Cardiac fibroblast (primary cell): ENCODE data around the gene C1orf105.

Source experiments
- DNase-seq, 2 donors: peaks; one replicate each; pipeline versions ENCODE4 v3.0.0 to v3.0.0-alpha.2; 2010; ENCODE audit warnings: low read depth in 2 of 2
- H3K4me3 ChIP-seq, 2 donors: replicated peaks in 1 of 2; 1 replicate in 1 of 2; 2 replicates in 1 of 2; pipeline ENCODE4 v1.5.1; 2011; ENCODE audit warnings: low read depth in 2 of 2, low read length in 2 of 2, mild to moderate bottlenecking in 2 of 2, moderate library complexity in 1 of 2
- CTCF ChIP-seq: IDR thresholded peaks from one replicate; pipeline ENCODE4 v1.5.1; 2011; ENCODE audit warnings: low read depth, mild to moderate bottlenecking, low read length, inconsistent platforms

The C1orf105 gene

GRCh38 chr1:172380441-172381244, 39.8 kb upstream of the C1orf105 start:
- no peak overlapping the region for H3K4me3 ChIP-seq
- DNase-seq: no peak
- TF ChIP-seq CTCF: no peak

- no peak for TF ChIP-seq CTCF
- H3K4me3 ChIP-seq: no peak overlapping the region
- DNase-seq: no peak
These were observed 38.5 kb upstream of the C1orf105 start for GRCh38 chr1:172381946-172382345.

- no peak overlapping the region for H3K4me3 ChIP-seq
- TF ChIP-seq CTCF: no peak
These were observed 38.1 kb upstream of the C1orf105 start for GRCh38 chr1:172382406-172382805.

GRCh38 chr1:172382990-172383389, 37.5 kb upstream of the C1orf105 start:
- no peak for TF ChIP-seq CTCF
- DNase-seq: no peak
- no peak overlapping the region for H3K4me3 ChIP-seq

More at GRCh38 chr1:172382406-172382805, 38.1 kb upstream of the C1orf105 start:
- DNase-seq: no peak

GRCh38 chr1:172383536-172383935, 36.9 kb upstream of the C1orf105 start:
- TF ChIP-seq CTCF: no peak
- DNase-seq: peak; percentile 65 to 73
- no peak overlapping the region for H3K4me3 ChIP-seq

- H3K4me3 ChIP-seq: no peak overlapping the region
- TF ChIP-seq CTCF: no peak
- no peak for DNase-seq
These were observed 35.8 kb upstream of the C1orf105 start for GRCh38 chr1:172384656-172385055.

GRCh38 chr1:172386046-172386445, 34.4 kb upstream of the C1orf105 start:
- TF ChIP-seq CTCF: no peak
- no peak overlapping the region for H3K4me3 ChIP-seq
- no peak for DNase-seq
